ENCODE measurements around the gene LRIT3. TPM values are rescaled to one million over a fixed set of nuclear protein-coding genes. Genes with fewer than 3 reads are reported as not detected.
A peak's percentile ranks its signal among the peaks of the same experiment; 100 is the strongest.

LRIT3 gene
- total and polyA plus RNA-seq, 2 of the 8 experiments (the other 6 are each of a cell fraction or from before 2014, with no cell fraction given) = 0.11 TPM; not detected in 1

DNA sequence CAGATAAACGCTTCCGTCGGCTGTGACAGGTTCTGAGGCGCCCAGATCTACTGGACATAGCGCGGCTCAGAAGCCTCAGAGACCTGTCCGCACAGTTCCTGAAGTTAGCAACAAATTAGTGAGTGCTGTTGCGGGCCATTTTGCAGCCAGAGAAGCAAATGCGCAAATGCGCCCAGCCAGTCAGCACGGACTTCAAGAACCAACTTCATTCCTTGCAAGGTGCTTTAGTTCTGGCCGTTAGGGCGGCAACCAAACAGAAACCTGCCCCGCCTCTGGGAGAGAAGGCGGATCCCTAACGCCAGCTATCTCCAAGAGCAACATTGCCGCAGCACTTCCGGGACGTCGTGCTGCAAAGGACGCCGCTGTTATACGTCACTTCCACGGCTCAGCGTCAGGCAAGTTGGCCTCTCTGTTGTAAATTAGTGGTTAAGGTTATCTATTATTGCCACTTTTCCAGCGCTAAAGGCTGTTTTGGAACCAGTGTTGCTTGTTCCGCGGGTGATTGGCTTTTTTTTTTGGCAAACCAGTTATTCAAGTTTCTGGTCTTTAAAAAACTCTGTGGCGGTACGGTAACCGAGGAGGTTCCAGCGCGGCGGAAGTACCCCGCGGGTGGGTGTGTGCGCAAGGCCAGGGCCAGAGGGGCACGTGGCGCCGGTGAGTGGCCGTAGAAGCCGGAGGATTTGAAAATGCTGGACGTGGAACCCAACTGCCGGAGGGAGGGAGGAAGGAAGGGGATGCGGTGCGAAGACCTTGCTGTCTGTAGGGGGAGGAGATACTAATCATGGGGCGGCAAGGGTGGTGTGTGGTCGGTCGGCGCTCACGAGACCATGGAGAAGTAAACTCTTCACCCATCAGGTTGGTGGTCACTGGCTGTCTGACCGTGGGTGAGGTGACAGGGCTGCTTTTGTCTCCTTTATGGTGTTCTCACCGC is 32.5 kb upstream of the LRIT3 start, which contains the start of gene GAR1:
Gene GAR1, plus strand, starts transcription at position 612 of the 931 bp plus-strand sequence. CDS start 403 bp downstream, outside the sequence.
- Histone ChIP-seq H3K4me3 (ENCODE audit: extremely low read depth in 1 of 4, insufficient read depth in 2 of 4, low read depth in 3 of 4, low read length in 4 of 4) (peak within 1 kb of the TSS; percentile 82 to 98 (median 90)), H3K79me2 (ENCODE audit: control insufficient read depth in 1 of 2, insufficient read depth in 2 of 2, low read length in 2 of 2) (peaks cover 14 to 47% of the 10 kb centered on the region in 2 experiments), H3K56ac (replicated peaks; ENCODE audit: insufficient read length, low read depth, low read length) (peak within 1 kb of the TSS; percentile 75), H3K36me3 (ENCODE audit: control insufficient read depth in 2 of 4, insufficient read depth in 4 of 4, low read length in 3 of 4) (peaks cover 6 to 30% (median 15%) of the 10 kb centered on the region in 4 experiments; a peak in 6 of 8 replicates), H3K9me3 (ENCODE audit: insufficient read depth in 2 of 2, low read depth in 1 of 2, low read length in 1 of 2) (no peaks in the 10 kb centered on the region), H3K27ac (ENCODE audit: low read depth, low read length) (peak within 1 kb of the TSS; percentile 92), H3K79me1 (ENCODE audit: low read depth, low read length) (peaks cover 3% of the 10 kb centered on the region), H3K14ac (ENCODE audit: insufficient read length) (no peak within 1 kb of the TSS), H2BK15ac (ENCODE audit: low read length) (no peak within 1 kb of the TSS), H3K4ac (replicated peaks; ENCODE audit: insufficient read length, low read depth, low read length) (peak within 1 kb of the TSS; percentile 54), H3K4me1 (replicated peaks in 1 of 4; ENCODE audit: control insufficient read depth in 3 of 4, insufficient read depth in 4 of 4, low read length in 3 of 4) (peaks cover 0 to 7% (median 4%) of the 10 kb centered on the region in 4 experiments; a peak in 4 of 7 replicates), H3K4me2 (ENCODE audit: insufficient read depth in 1 of 2, low read depth in 2 of 2, low read length in 2 of 2) (peak within 1 kb of the TSS; percentile 40 to 93), H2BK12ac (ENCODE audit: low read depth, low read length) (peak within 1 kb of the TSS; percentile 40; the same call in 1 of the 2 replicates), H3K18ac (ENCODE audit: extremely low read depth, low read length) (peak within 1 kb of the TSS; percentile 68), H3K27me3 (replicated peaks in 1 of 4; ENCODE audit: control insufficient read depth in 3 of 4, extremely low read depth in 1 of 4, insufficient read depth in 3 of 4, low read length in 3 of 4) (no peaks in the 10 kb centered on the region), H2BK120ac (replicated peaks; ENCODE audit: low read depth, low read length) (no peak within 1 kb of the TSS), H4K20me1 (replicated peaks in 1 of 2; ENCODE audit: control insufficient read depth in 1 of 2, insufficient read depth in 2 of 2, low read length in 2 of 2) (no peaks in the 10 kb centered on the region), H4K8ac (ENCODE audit: extremely low read depth, insufficient read depth, low read length) (peak within 1 kb of the TSS; percentile 92), H2AK5ac (ENCODE audit: low read depth, low read length) (peak within 1 kb of the TSS; percentile 40; the same call in 1 of the 2 replicates), H2BK5ac (ENCODE audit: low read depth, low read length) (peak within 1 kb of the TSS; percentile 87), H3K9ac (replicated peaks in 1 of 4; ENCODE audit: extremely low read depth in 1 of 4, low read depth in 3 of 4, low read length in 3 of 4) (peak within 1 kb of the TSS; percentile 70 to 93 (median 84)), H2BK20ac (ENCODE audit: low read length) (no peak within 1 kb of the TSS), H2AFZ (ENCODE audit: low read length) (peak within 1 kb of the TSS; percentile 70), H3K23ac (ENCODE audit: insufficient read length) (no peak within 1 kb of the TSS), H4K5ac (ENCODE audit: insufficient read length, low read depth, low read length) (peak within 1 kb of the TSS; percentile 44), H4K91ac (replicated peaks; ENCODE audit: insufficient read length, low read length) (peak within 1 kb of the TSS; percentile 31), H3K23me2 (ENCODE audit: low read depth, low read length) (peaks cover 5% of the 10 kb centered on the region)
- 2% methylated on average over 53 of the region's 53 CpGs; no CpG with 5 or more reads in 1 of the 2 experiments for WGBS, 2 experiments (ENCODE audit: extremely low coverage in 1 of 2, insufficient coverage in 1 of 2, insufficient read length in 1 of 2, insufficient replicate concordance in 2 of 2, low coverage in 1 of 2, low lambda C conversion rate in 2 of 2, missing lambda C conversion rate in 1 of 2)
- DNase-seq (ENCODE audit: low read depth in 1 of 2, low spot score in 2 of 2) (peak; percentile 87 to 91), FAIRE-seq (peak; percentile 94)
- ChIA-PET POLR2A (ENCODE audit: partially characterized antibody) (interaction anchor here (0.6 to 2.6 kb wide), 15 partner anchors 10 to 536 kb away, joined by 3 to 12 read pairs (median 3); partner anchors contain the start of genes CASP6 and PLA2G12A), CTCF (ENCODE audit: partially characterized antibody) (interaction anchor here (0.6 to 2.4 kb wide), 5 partner anchors 11 to 112 kb away, joined by 3 to 8 read pairs (median 3); partner anchors contain the start of genes CASP6 and RRH)
- TF ChIP-seq, protein P1, sequence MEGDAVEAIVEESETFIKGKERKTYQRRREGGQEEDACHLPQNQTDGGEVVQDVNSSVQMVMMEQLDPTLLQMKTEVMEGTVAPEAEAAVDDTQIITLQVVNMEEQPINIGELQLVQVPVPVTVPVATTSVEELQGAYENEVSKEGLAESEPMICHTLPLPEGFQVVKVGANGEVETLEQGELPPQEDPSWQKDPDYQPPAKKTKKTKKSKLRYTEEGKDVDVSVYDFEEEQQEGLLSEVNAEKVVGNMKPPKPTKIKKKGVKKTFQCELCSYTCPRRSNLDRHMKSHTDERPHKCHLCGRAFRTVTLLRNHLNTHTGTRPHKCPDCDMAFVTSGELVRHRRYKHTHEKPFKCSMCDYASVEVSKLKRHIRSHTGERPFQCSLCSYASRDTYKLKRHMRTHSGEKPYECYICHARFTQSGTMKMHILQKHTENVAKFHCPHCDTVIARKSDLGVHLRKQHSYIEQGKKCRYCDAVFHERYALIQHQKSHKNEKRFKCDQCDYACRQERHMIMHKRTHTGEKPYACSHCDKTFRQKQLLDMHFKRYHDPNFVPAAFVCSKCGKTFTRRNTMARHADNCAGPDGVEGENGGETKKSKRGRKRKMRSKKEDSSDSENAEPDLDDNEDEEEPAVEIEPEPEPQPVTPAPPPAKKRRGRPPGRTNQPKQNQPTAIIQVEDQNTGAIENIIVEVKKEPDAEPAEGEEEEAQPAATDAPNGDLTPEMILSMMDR (IDR thresholded peaks at IDR 0.05; ENCODE audit: control extremely low read depth in 1 of 3, insufficient read depth in 1 of 3, low read depth in 1 of 3, low read length in 3 of 3) = no peak
- no peak for TF ChIP-seq BCL11A (IDR thresholded peaks at IDR 0.05; ENCODE audit: low read depth in 2 of 2, low read length in 2 of 2)
- 0 out of 2 replicates have a peak, but pooled peaks have one; percentile 41 for TF ChIP-seq SRF (IDR thresholded peaks at IDR 0.05; ENCODE audit: low read depth, low read length)
- peak; percentile 97 for TF ChIP-seq MAX (IDR thresholded peaks at IDR 0.05)
- TF ChIP-seq, protein P2, sequence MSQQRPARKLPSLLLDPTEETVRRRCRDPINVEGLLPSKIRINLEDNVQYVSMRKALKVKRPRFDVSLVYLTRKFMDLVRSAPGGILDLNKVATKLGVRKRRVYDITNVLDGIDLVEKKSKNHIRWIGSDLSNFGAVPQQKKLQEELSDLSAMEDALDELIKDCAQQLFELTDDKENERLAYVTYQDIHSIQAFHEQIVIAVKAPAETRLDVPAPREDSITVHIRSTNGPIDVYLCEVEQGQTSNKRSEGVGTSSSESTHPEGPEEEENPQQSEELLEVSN (IDR thresholded peaks at IDR 0.05) = peak; percentile 76
- peak; percentile 94 for TF ChIP-seq ASH2L (IDR thresholded peaks at IDR 0.05; ENCODE audit: low read length)
- TF ChIP-seq CREB1 (IDR thresholded peaks at IDR 0.05) = peak; percentile 98

Measured in H1 (cell line).